Measurements from ENCODE around the gene SPG11. TPM values are rescaled to one million over a fixed set of nuclear protein-coding genes. Genes with fewer than 3 reads are reported as not detected.

Gene SPG11
- total RNA-seq, 1 experiment from 2014 or later = 65.1 TPM

- H3K27ac Mint-ChIP-seq (ENCODE audit: low read depth, unreplicated experiment) = no peak overlapping the region
- intact Hi-C loops (cut with micrococcal nuclease) = no loop called here
- no peaks in the 10 kb centered on the region for H3K9me3 Mint-ChIP-seq (ENCODE audit: unreplicated experiment)
- ChIA-PET POLR2A (no interaction called here), CTCF (interaction anchor here (0.6 to 1.6 kb wide), 5 partner anchors 15 to 136 kb away, joined by 3 to 5 read pairs (median 3); no protein-coding TSS in a partner anchor)
- no peak overlapping the region for H3K4me3 Mint-ChIP-seq (ENCODE audit: unreplicated experiment)
- BruUV-seq (replicated peaks) = no TSS peak
- H3K27me3 Mint-ChIP-seq (ENCODE audit: insufficient read depth, unreplicated experiment) = no peaks in the 10 kb centered on the region
- DNase-seq (ENCODE audit: unreplicated experiment) = no peak
- TF ChIP-seq CTCF (IDR thresholded peaks at IDR 0.05; ENCODE audit: unreplicated experiment) = no peak
- H3K4me1 Mint-ChIP-seq (ENCODE audit: insufficient read depth, unreplicated experiment) = no peaks in the 10 kb centered on the region
- peaks cover 88% of the 10 kb centered on the region for H3K36me3 Mint-ChIP-seq (ENCODE audit: insufficient read depth, unreplicated experiment)
These were observed 60.3 kb downstream of the SPG11 start for GRCh38 chr15:44603126-44603525.

- no peak for DNase-seq (ENCODE audit: unreplicated experiment)
- no peak overlapping the region for H3K4me3 Mint-ChIP-seq (ENCODE audit: unreplicated experiment)
- intact Hi-C loops (cut with micrococcal nuclease) = no loop called here
- no peaks in the 10 kb centered on the region for H3K9me3 Mint-ChIP-seq (ENCODE audit: unreplicated experiment)
- ChIA-PET POLR2A (no interaction called here), CTCF (interaction anchor here (0.7 to 2.7 kb wide), 5 partner anchors 9 to 30 kb away, joined by 3 to 9 read pairs (median 3); no protein-coding TSS in a partner anchor)
- H3K4me1 Mint-ChIP-seq (ENCODE audit: insufficient read depth, unreplicated experiment) = no peaks in the 10 kb centered on the region
- no peaks in the 10 kb centered on the region for H3K27me3 Mint-ChIP-seq (ENCODE audit: insufficient read depth, unreplicated experiment)
- no TSS peak for BruUV-seq (replicated peaks)
- no peak overlapping the region for H3K27ac Mint-ChIP-seq (ENCODE audit: low read depth, unreplicated experiment)
- TF ChIP-seq CTCF (IDR thresholded peaks at IDR 0.05; ENCODE audit: unreplicated experiment) = no peak
- H3K36me3 Mint-ChIP-seq (ENCODE audit: insufficient read depth, unreplicated experiment) = peaks cover 90% of the 10 kb centered on the region
These were observed 64.6 kb downstream of the SPG11 start for GRCh38 chr15:44598892-44599291.

GRCh38 chr15:44598066-44598465 is 65.4 kb downstream of the SPG11 start:
- ChIA-PET CTCF (interaction anchor here (0.7 to 2.7 kb wide), 6 partner anchors 8 to 138 kb away, joined by 3 to 9 read pairs (median 4); partner anchors contain the start of gene TRIM69), POLR2A (no interaction called here)
- no peaks in the 10 kb centered on the region for H3K27me3 Mint-ChIP-seq (ENCODE audit: insufficient read depth, unreplicated experiment)
- no peak overlapping the region for H3K4me3 Mint-ChIP-seq (ENCODE audit: unreplicated experiment)
- DNase-seq (ENCODE audit: unreplicated experiment) = no peak
- no peak for TF ChIP-seq CTCF (IDR thresholded peaks at IDR 0.05; ENCODE audit: unreplicated experiment)
- peaks cover 90% of the 10 kb centered on the region for H3K36me3 Mint-ChIP-seq (ENCODE audit: insufficient read depth, unreplicated experiment)
- BruUV-seq (replicated peaks) = no TSS peak
- H3K9me3 Mint-ChIP-seq (ENCODE audit: unreplicated experiment) = no peaks in the 10 kb centered on the region
- no peak overlapping the region for H3K27ac Mint-ChIP-seq (ENCODE audit: low read depth, unreplicated experiment)
- no peaks in the 10 kb centered on the region for H3K4me1 Mint-ChIP-seq (ENCODE audit: insufficient read depth, unreplicated experiment)
- intact Hi-C loops (cut with micrococcal nuclease) = no loop called here

DNA sequence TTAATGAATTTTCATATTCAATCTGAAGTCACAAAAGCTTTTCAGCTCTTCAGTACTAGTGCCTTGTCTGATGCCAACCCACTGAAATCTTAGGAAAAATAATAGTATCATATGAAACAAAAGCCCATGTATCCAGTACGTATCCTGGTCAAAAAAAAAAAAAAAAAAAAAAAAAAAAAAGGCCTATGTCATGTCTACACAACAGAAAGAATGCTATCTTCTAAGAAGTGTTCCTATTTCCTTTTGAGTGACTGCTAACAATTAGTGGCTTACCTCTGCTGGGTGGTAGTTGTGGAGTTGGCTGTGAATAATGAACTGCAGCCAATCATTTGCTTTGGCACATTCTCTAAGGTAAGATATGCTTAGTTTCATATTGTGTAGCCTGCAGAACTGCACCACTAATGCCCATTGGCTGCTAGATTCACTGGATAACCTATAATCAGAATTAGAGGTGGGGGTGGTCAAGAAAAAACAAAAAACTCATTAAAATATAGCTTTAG is 66.9 kb downstream of the SPG11 start:
- H3K9me3 Mint-ChIP-seq (ENCODE audit: unreplicated experiment) = no peaks in the 10 kb centered on the region
- POLR2A ChIA-PET = interaction anchor here (1.1 kb wide), 1 partner anchor 11 kb away, joined by 3 read pairs; no protein-coding TSS in a partner anchor
- TF ChIP-seq CTCF (IDR thresholded peaks at IDR 0.05; ENCODE audit: unreplicated experiment) = no peak
- no peaks in the 10 kb centered on the region for H3K27me3 Mint-ChIP-seq (ENCODE audit: insufficient read depth, unreplicated experiment)
- no TSS peak for BruUV-seq (replicated peaks)
- CTCF ChIA-PET = interaction anchor here (0.6 to 1.7 kb wide), 2 partner anchors 12 to 18 kb away, joined by 3 to 7 read pairs; no protein-coding TSS in a partner anchor
- intact Hi-C loops (cut with micrococcal nuclease) = no loop called here
- DNase-seq (ENCODE audit: unreplicated experiment) = no peak
- H3K4me3 Mint-ChIP-seq (ENCODE audit: unreplicated experiment) = no peak overlapping the region
- no peaks in the 10 kb centered on the region for H3K4me1 Mint-ChIP-seq (ENCODE audit: insufficient read depth, unreplicated experiment)
- peaks cover 90% of the 10 kb centered on the region for H3K36me3 Mint-ChIP-seq (ENCODE audit: insufficient read depth, unreplicated experiment)
- H3K27ac Mint-ChIP-seq (ENCODE audit: low read depth, unreplicated experiment) = no peak overlapping the region
